NCI-H446 treated with DMSO at 0.1 percent for 48 hours (cell line): ENCODE results near the gene FCN2.

Experiments
- DNase-seq: peaks from one replicate; lab custom pipeline; 2025; lab: John Stamatoyannopoulos, UW

The FCN2 gene

DNA sequence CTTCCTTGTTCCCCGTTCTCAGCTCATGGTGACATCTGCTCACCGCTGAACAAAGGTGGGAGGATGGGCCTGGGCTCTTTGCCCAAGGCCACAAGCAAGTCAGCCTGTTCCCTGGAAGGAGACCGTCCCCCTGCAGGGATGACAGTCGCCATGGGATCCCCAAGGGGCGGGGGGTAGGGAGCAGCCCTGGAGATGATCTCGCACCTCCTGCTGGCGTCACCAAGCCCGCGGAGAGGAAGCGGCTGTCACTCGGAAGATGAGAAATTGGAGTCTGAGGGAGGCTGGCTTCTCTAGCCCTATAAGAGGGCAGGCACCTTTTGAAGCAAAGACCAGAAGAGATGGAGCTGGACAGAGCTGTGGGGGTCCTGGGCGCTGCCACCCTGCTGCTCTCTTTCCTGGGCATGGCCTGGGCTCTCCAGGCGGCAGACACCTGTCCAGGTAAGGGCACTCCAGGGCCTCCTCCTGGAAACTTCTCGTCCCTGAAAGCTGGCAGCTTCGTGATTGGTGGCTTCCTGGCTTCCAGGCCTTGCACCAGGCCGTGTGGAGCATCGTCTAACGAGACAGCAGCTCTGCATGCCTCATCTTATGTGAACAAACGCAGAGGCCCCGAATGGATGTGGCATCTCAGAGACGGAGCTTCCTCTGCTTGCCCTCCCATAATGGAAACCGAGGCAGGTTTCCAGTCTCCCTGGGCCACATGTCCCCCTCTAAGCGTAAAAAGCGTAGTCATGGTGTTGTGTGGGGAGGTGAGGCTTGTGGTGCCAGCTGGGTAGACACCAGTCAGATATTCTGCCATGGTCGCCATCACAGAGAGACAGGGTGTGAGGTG lies at the start of gene FCN2:
FCN2 (plus strand) TSS at position 327 of the 829 bp plus-strand sequence; CDS start at position 339, 12 bp downstream.
- no peak for DNase-seq

DNA sequence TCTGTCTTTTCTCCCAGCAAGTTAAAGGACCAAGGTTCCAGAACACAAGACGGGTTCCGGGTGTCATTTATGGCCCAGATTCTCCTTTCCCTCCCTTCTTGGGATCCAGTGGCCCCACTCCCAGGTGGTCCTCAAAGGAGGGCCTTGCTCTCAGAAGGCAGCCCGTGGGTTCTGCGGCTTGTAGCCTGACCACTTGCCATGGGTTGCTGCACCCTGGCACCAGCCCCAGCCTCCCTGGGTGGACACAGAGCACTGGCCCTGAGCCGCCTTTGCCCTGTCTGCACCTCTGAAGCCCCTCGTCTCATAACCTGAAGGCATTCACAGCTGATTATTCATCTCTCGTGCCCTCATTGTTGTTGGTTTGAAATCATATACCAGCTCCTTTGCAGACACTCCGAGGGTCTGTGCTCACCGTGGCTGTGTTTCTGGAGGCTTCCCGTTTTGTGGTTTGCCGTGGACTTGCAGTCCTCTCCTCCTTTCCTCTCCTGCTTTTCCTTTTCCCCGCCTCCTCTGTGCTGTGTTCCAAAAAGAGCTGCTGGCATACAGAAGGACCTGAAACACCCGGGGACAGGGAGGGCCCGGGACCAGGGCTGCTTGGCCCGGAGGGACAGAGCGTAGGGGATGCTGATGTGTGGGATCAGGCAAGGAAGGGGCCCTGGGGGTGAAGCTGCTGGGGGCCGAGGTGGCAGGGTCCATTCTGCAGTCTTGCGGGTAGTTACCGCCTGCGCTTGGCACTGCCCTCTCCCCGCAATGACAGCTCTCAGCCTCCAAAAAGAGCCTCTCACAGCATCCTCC lies 49.5 kb upstream of the FCN2 start:
- DNase-seq: no peak

DNA sequence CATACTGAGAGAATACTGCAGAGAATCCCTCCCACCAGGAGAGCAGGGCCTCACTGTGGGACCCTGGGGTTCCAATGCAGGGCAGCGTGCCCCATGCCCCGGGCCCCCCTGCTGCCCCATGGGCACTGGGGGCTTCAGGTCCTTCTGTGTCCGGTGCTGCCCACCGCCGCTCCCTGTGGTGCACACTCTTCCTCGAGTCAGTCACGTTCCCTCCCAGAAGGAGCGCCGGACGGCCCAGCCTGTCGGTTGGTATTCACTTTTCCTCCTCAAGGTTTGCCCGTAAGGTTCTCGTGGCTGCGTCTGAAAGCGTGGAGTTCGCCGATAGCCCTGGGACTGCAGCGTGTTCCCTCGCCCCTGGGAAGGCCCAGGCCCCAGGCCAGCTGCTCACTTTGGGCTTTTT lies 48.1 kb upstream of the FCN2 start:
- no peak for DNase-seq

DNA sequence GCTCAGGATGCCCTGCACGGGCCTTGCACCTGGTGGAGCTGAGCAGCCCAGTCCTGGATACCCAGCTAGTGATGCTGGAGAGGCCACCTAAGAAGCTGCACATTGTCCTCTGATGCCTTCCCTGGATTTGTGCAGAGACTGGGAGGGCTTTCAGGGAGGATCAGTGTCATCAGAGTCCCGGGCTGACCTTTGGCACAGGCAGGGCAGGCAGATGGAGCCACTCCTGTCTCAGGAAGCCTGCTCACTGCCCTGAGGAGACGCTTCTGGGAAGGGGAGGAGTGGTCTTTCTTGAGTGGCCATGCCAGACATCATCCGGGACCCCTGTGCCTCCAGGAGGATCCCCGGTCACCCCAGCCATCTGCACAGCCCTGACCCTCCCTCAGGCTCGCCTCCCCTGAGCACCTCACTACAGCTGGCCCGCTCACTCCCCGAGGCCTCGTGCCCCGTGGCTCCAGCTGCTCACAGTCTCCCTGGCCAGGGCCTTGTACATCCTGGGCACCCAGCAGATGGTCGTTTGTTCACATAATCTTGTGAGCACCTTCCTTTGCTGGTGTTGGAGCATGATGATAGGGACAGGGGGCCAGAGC lies 47.2 kb upstream of the FCN2 start:
- no peak for DNase-seq

DNA sequence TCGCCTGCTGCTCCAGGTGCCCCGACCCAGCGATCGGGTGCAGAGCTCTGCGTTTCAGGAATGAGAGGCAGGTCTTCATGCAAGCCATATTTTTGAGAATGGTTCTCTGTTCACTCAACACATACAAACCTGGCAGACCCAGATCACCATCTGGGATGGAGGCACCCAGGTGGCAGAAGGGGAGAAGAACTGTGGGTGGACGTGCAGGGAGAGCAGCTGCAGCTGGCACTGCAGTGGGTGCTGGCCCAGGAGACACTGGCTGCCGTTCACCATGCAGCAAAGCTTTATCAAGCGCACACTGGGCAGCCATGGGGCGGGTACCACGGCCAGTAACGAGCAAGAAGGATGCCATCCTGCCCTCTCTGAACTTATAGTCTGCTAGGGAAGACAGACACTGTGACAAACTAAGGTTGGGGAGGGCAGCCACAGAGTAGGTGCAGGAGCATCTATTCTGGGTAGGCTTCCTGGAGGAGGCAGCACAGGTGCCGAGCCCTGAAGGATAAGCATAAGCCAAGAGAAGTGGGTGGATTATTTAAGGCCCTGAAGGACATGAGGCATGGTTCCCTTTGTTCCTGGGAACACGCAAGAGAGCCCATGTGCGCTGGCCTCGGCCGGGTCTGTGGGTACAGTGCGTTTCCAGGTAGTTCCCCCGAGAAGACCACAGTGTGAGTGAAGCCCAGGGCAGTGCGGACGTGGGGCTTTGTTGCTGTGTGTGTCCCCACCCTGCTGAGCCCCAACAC lies 46.2 kb upstream of the FCN2 start:
- no peak for DNase-seq

DNA sequence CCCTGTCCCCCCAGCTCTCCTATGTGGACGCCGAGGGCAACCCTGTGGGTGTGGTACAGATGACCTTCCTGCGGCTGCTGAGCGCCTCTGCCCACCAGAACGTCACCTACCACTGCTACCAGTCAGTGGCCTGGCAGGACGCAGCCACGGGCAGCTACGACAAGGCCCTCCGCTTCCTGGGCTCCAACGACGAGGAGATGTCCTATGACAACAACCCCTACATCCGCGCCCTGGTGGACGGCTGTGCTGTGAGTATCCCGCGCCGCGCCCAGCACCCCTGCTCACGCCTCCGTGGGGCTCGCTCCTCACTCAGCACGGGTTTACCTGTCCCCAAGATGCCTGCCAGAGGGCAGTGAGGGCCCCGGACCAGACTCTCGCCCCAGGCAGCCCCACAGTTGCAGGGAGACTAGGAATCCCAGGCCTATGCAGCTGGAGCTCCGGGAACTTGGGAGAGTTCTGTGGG lies 45.6 kb upstream of the FCN2 start:
- no peak for DNase-seq

DNA sequence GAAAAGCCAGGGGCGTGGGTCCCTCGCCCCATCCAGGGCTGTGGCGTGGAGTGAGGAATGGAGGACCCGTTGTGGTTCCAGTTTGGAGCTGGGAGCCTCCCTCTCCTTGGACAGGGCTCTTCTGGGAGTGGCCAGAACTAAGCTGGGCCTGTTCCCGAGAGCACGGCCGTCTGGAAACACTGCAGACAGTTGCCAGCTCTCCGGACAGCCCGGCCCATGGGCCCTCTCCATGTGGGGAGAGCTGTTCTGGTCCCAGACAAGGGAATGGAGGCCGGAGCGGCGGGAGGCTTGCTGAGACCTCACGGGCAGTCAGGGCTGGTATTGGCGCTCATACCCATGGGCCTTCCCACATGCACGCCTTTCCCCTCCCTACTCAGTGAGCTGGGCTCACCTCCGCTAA lies 45.2 kb upstream of the FCN2 start:
- no peak for DNase-seq

DNA sequence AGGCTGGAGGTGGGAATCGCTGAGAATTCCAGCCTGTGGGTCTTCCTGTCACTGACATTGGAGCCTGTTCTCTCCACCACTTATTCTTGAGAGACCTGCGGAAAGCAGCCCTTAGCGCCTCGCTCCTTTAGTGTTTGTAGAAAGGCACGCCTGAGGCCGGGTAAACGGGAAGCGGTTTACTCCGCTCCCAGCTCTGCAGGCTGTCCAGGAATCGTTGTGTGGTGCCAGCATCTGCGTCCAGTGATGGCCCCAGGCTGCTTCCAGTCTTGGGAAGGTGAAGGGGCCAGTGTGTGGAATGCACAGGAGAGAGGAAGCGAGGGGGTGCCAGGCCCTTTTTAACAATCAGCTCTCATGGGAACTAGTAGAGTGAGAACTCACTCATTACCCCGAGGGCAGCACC lies 44.6 kb upstream of the FCN2 start:
- no peak for DNase-seq

DNA sequence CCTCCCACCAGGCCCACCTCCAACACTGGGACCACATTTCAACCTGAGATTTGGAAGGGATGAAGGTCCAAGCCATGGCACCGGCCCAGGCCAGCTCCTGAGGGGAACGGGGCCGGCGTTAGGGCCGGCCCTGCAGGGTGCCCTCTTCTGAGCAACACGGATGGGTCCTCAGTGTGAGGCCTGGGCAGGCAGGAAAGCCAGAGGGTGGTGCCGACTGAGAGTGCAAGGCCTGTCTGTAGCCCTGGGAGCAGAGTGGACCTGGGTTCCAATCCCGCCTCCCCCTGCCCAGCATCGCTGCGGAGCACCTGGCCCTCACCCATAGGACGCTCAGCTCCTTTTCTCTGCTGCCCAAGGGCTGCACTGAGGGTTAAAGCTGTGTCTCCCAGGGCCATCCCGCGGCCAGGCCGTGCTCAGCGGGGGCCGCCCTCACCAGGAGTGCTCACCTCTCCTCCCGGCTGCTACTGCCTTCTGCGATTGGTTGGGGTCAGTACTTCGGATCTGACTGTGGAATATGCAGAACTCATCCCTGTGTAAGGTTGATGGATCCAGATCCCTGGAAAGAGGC lies 44.1 kb upstream of the FCN2 start:
- no peak for DNase-seq

DNA sequence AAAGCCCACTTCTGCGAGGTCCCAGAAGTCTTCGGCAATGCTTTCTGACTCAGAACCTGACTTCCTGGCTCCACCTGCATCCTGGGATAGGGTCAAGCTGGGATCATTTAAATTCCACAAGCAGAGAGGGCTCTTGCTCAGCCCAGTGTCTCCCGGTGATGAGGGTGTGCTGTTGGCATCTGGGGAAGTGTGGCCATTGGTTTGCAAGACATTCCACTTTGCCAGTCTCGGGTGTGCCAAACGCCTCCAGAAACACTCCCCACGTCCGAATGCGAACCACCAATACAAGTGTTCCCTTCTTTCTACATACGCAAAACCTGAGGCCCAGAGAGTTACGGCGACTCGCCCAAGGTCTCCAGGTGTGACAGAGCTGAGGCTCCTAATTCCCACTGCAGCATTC lies 43.1 kb upstream of the FCN2 start:
- no peak for DNase-seq

DNA sequence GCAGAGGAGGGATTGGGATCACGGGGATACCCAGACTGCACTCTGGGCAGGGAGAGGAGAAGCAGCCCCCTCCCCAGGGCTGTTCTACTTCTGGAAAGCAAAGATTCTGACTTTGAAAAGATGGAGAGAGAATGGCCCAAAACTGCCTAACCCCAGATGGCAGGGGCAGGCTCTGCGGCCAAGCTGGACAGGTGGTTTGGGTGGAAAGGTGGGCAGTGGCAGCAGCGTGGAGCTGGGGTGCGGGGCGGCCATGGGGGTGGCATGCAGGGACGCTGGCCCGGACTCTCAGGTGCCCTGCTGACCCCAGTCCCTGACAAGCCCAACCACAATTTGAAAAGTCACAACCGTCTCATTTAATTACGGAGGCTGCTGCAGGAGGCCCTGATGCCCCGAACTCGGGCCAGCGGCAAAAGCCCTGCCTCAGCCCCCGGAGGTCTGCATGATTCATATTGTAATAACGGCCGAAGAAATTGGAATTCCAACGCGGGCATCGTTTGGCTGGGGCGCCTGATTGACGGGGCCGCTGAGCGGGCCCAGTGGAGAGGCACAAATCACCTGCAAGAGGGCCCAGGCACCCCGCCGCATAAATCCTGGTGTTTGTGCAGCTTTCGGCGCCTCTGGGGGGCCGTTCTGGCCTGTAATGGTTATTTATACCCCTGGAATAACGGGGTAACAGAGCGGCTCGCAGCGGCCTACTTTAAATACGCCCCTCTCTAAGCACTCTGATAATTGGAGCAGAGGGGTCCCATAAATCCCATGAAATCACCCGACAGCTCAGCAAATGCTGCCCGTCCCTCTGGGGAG lies 41.8 kb upstream of the FCN2 start:
- DNase-seq: no peak

DNA sequence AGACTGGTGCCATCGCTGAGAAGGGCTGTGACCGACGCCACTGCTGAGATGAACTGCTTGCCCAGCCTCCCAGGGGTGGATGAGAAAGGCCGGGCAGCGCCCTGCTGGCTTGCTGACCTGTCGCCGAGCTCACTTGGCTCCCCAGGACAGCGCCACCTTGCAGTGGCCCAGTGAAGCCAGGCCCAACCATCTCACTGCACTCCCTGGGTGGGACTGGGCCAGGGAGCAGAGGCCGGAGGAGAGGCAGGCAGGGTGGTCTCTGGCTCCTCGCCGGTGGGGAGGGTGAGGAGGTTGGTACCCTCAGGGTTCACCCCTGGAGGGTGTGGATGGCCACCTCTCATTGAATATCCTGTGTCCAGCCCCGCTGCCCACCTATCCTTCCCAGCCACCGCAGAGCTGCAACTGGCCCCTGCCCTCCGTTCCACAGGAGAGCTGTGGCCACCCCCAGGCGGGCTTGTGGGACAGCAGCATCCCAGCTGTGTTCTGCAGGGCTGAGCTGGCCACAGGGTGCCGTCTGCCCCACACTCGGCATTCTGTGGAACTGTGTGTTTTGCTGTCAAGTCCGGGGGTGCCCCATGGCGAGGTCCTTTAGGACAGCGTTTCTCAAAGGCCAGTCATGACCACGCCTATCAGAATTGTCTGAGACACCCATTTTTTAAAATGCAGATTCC lies 41.0 kb upstream of the FCN2 start:
- no peak for DNase-seq

DNA sequence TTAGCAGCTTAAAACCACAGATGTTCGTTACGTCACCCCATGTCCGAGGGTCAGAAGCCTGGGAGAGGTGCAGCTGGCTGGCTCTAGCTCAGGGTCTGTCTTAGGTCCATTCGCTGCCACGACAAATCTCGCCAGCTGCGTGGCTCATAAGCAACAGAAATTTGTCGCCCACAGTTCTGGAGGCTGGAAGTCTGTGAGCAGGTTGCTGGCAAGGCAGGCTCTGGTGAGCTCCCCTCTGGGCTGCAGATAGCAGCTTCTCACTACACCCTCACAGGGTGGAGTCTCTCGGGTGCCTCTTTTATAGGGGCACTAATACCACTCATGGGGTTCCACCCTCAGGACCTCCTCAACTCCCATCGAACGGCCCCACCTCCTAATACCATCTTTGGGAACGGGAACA lies 40.1 kb upstream of the FCN2 start:
- no peak for DNase-seq

DNA sequence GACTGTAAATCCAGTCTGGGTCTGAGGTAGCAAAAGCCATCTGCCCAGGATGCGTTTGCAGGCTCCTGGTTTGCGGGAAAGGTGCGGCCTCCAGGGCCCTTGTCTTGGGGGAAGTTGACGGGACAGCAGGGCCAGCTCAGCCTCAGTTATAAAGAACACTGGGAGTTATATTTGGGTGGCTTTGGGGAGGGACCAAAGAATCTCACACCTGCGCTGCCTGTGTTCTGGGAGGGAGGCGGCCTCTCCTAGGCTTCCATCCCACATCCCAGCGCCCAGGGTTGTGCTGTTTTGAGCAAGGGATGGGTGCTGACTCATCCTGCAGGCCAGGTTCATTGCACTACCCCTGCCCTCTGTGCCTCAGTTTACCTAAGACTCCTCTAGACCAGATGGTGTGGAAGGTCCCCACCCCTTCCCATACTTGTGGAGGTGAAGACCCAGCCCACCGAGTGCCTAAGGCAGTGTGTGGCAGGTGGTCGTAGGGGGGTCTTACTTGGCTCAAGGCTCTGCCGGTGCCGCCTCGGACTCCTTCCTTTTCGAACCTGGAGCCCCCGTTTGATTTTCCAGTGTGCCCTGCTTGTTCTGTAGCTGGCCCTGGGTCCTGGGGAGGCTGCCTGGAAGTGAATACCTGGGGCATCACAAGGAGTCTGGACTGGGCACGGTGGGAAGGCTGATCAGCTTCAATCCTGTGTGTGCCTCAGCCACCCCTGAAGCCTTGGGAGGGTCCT lies 39.3 kb upstream of the FCN2 start:
- no peak for DNase-seq

DNA sequence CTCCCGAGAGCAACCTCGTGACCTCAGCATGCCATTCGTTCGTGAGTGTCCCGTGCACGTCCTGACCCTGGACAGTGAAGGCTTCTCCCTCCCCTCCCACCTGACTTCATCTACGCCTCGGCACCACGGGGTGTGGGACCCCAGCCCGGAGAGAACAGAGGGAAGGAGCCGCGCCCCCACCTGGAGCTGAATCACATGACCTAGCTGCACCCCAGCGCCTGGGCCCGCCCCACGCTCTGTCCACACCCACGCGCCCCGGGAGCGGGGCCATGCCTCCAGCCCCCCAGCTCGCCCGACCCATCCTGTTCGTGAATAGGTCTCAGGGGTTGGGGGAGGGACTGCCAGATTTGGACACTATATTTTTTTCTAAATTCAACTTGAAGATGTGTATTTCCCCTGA lies 38.3 kb upstream of the FCN2 start:
- no peak for DNase-seq

DNA sequence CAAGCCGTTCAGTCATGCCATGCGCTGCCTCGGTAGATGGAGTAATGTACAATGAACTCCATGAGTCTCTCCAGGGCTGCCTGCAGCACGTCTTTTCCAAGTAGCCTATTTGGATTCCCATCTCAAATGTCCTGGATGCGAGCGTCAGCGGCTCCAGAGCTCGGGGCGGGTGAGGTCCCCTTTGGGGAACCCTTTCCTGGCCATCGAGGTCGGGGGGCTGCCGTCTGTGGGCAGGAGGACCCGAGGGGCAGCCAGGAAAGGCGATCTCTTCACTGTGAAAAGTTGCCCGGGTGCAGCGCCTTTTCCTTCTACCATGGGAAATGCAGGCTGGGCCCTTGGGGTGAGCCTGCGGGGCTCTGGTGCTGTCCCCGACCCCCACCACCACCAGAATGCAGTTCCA lies 36.9 kb upstream of the FCN2 start:
- no peak for DNase-seq

DNA sequence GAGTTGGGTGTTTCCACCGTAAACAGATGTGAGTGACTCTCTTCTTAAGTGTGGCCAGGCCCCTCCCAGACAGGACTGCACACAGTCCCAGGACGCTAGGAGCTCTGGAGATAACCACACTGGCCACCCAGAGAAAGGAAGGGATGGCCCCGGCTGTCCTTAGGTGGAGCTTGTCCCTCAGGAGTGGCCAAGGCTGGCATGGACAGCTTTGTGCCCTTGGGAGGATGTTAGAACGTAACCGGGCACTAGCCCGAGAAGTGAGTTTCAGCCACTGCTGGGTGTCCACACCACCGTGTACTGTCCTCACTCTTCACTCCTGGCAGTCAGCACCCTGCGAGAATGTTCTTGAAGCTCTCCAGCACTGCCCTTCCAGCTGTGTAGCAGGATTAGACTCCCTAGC lies 35.8 kb upstream of the FCN2 start:
- DNase-seq: no peak

DNA sequence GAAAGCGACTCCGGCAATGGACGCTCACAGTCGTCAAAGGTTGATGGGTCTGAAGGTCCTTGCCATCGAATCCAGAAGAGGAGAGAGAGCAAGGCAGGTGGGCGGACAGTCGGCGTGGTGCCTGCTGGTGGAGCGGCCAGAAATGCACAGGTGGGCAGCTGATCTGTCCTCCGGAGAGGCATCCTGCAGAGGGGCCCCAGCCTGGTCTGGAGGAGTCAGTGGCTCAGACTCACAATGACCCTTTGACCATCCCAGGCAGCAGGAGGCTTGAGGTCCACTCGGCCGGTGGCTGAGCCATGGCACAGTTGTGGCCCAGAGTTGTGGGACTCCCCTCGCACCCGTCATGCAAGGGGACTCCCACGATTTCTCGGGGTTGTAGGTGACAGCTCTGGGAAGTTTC lies 34.4 kb upstream of the FCN2 start:
- no peak for DNase-seq

DNA sequence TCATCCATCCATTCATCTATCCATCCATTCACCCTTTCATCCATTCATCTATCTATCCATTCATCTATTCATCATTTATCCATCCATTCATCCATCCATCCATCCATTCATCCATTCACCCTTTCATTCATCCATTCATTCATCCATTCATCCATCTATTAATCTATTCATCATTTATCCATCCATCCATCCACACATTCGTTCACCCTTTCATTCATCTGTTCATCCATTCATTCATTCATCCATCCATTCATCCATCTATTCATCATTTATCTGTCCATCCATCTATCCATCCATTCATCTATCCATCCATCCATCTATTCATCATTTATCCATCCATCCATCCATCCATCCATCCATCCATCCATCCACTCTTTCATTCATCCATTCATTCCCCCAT lies 33.9 kb upstream of the FCN2 start:
- no peak for DNase-seq

DNA sequence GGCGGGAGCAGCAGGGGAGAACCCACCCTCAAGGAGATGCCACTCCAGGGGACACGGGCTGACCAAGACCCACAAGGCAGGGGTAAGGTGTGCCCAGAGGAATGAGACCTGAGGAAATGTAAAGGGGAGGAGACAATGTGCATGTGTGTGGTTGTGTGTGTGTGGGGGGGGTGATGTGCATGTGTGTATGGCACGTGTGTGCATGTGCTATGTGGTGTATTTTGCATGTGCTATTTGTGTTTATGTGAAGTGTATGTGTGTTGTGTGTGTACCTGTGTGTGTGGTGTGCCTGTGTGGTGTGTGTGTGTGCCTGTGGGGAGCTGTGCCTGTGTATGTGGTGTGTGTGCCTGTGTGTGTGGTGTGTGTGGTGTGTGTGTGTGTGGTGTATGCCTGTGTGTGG lies 33.5 kb upstream of the FCN2 start:
- DNase-seq: no peak
